Measurements from ENCODE around the gene UBL4A.

Gene UBL4A

DNA sequence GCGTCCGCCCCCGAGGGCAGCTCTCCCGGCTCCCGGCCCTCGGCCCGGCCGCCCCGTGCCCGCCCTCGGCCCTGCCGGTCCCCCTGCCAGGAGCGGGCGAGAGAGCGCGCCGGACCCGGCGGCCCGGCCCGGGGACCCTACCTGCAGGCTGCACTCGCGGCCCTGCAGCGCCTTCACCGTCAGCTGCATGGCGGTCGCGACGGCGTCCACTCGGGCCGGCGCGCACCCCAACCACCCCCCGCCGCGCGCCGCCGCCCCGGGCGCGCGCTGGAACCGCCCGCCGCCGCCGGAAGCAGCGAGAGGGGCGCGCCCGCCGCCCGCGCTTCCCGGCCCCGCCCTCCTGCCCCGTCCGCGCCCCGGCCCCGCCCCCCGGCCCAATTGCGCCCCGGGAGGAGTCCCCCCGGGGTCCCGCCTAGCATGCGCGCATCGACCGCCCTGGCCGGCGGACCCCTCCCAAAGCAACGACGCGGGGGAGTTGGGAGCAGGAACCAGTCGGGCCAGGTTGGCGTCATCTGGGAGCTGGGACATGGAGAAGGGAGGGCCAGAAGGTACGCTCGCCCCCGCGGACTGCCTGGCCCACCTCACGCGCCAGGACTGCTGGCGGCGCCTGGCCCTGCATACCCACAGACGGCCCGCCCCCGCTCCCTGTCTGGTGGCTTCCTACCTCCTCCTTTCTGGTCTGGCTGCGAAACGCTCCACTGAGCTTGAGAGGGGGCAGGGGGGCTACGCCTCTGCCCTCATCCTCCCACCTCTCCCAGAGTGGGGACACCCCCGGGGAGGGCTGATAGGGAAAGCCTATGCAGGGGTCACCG, at the start of gene UBL4A:
UBL4A (minus strand) TSS at position 220 of the 812 bp plus-strand sequence; CDS start at position 189, 31 bp downstream.
- DNase-seq (ENCODE audit: low spot score): peak; percentile 44

DNA sequence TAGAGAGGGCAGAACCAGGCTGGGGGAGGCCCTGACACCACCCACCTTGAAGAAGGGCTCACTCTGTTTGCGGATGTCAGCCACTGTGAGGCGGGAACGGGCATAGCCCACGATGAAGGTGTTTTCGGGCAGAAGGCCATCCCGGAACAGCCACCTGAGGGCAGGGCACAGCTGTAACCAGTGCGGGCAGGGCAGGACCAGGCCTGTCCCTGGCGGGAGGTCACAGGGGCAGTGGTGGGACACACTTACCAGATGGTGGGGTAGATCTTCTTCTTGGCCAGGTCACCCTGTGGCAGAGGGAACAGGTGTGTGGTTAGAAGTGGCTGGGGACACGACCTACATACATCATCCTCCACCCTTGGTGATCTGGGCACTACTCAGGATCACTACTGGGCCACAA, 49.5 kb upstream of the UBL4A start:
- no peak for DNase-seq (ENCODE audit: low spot score)

DNA sequence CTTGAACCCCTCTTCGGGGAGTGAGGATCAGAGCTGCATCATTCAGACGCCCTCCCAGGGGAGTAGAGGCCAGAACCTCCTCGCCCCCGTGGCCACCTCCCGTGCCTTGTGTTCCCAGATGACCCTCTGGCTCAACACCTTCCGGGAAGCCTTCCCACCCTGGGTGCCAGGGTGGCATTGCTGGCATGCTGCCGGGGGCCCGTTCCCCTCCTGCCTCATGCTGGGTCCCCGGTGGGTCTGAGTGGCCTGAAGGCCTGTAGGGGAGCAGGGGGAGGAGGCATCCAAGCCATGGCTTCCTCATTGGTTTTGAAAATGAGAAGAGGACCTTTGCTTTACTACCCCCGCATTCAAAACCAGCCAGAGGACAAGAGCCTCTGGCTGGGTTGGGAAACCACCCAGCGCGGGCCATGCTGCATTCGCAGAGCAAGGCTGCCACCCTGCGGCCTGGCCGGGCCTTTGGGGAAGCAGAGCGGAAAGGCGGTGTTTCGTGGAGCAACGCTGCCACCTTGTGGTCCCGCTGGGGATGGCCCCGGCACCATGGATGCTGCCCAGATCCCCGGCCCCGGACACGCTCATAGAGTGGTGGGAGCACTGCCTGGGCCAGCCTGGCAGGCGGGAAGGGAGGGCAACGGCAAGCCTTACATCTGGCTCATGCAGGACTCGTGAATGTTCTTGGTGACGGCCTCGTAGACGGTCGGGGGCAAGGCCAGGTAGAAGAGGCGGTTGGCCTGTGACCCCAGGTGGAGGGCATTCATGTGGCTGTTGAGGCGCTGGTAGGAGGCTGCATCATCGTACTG, 48.3 kb upstream of the UBL4A start:
- DNase-seq (ENCODE audit: low spot score): peak; percentile 76

DNA sequence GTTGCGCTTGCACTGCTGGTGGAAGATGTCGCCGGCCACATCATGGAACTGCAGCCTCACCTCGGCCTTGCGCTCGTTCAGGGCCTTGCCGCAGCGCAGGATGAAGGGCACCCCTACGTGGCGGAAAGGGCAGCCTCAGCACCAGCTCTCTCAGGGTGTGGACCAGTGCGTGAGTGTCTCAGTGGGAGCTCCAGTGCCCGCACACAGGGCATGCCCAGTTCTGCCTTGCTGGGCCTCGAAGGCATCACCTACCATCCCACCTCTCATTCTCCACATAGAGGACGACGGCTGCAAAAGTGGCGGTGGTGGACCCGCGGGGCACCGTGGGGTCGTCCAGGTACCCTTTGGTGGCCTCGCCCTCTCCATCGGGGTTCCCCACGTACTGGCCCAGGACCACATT, 46.3 kb upstream of the UBL4A start:
- DNase-seq (ENCODE audit: low spot score): no peak

DNA sequence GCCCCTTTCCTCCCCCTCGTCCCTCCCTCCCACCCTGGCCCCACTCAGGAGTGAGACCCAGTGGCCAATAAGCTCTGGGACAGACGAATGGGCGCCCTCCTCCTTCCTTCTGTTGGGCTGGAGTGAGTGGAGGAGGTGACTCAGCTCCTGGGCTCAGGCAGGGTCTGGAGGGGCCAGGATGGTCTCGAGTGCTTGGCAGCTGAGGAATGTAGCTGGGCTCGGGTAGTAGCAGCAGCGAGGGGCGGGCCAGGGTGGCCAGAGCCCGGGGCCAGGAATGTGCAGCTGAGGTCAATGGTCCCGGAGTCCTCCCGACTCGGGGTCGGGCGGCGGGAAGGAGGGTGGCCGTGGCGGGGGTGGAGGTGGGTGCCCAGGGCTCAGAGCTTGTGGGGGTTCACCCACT, 45.2 kb upstream of the UBL4A start:
- DNase-seq (ENCODE audit: low spot score): no peak

DNA sequence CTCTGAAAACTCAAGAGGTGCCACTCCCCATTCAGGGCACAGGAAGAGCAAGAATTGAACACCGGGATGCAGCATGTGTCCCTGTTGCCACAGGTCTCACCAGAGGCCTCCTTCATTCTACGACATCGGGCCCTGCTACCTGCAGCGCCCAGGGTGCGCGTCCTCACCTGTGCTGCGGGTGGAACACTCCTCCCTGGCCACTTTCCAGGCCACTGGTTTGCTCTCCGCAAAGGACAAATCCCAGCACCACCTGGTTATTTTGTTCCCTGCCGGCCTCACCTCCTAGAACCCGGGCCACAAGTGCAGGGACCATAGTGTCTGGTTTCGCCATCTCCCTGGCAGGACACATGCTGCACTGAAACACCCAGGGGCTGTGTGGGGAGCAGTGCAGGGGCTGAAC, 43.9 kb upstream of the UBL4A start:
- no peak for DNase-seq (ENCODE audit: low spot score)

DNA sequence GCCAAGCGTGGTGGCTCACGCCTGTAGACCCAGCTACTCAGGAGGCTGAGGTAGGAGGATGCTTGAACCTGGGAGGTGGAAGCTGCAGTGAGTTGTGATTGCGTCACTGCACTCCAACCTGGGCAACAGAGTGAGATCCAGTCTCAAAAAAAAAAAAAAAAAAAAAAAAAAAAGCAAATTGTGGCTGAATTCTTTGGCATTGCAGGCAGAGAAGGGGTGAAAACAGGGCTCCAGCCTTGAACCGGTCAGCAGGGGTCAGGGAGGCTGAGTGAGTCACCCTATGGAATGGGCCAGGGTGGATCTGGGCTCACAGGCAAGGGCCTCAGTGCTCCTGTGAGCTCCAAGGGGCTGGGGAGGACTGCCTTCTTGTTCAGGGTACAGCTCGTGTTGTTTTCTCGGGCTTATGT, 42.8 kb upstream of the UBL4A start:
- no peak for DNase-seq (ENCODE audit: low spot score)

DNA sequence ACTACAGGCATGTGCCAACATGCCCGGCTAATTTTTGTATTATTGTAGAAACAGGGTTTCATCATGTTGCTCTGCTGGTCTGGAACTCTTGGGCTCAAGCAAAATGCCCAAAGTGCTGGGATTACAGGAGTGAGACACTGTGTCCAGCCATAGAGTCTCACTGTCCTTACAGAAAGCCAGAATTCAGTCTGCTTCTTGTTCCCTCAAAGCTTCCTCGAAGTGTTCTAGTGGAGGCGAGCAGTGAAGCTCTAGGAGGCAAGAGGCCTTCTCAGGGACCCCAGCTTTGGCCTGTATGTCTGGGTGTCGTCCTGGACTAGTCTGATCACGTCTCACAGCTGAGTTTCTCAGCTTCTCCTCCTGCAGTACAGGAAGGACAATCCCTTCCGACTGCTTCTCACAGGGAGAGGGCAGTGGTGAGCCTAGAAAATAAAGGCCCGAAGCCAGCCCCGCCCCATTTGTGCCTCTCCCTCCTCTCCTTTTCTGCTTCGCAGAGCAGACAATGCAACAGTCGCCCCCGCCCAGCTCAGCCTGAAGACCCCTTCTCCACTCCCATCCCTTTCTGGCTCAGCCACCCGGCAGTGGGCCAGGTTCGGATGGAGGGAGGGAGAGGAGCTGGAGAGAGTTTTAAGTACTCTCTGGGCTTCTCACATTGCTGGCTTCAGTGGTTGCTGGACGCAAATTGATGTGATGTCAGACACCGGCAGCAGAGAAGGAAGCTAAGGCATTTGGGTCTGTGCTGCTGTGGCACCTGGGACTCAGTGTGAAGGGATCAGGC, 40.7 kb upstream of the UBL4A start:
- peak; percentile 66 for DNase-seq (ENCODE audit: low spot score)

DNA sequence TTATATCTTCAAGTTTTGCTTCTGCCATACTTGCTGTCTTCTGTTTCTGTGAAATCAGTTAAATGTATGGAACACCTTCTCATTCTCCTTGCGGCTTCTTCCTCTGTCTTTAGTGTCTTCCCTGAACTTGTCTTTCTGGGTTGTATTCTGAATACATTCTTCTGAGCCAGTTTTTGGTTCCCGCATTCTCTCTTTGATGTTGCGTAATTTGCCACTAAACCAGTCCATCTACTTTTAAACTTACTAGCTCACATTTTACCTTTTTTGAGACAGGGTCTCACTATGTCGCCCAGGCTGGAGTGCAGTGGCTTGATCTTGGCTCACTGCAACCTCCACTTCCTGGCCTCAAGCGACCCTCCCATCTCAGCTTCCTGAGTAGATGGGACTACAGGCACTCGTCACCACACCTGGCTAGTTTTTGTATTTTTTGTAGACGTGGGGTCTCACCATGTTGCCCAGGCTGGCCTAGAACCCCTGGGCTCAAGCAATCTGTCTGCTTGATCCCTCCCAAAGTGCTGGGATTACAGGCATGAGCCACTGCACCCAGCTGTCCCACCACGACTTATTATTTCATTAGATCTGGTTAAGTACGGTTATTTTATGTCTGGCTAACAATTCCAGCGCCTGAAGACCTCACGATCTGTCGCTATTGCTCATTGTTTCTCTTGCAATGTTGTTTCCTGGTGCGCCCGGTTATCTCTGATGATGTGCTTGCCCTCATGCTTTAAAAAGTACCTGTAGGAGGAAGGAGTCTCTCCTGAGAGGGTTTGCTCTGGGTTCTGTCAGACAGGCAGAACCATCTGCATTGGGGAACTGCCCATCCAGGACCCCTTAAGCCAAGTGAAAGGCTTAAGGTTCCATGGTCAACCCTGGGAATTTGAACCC, 39.4 kb upstream of the UBL4A start:
- DNase-seq (ENCODE audit: low spot score): no peak

DNA sequence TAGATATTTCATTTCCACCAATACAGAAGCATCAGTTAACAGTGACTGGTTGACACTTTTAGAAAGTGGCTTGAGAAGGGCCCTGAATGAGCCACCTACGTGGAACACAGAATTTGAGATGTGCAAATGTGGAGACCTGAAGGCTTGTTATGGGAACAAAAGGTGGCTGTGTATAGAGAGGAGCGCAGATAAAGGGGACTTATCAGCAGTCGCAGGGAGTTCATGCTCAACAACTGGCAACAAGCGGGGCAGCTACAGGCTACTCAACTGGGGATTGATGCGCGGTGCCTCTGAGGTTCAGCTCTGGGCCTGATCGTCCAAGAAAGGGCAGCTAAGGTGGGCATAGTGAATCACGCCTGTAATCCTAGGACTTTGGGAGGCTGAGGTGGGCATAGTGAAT, 33.0 kb upstream of the UBL4A start:
- DNase-seq (ENCODE audit: low spot score): no peak

DNA sequence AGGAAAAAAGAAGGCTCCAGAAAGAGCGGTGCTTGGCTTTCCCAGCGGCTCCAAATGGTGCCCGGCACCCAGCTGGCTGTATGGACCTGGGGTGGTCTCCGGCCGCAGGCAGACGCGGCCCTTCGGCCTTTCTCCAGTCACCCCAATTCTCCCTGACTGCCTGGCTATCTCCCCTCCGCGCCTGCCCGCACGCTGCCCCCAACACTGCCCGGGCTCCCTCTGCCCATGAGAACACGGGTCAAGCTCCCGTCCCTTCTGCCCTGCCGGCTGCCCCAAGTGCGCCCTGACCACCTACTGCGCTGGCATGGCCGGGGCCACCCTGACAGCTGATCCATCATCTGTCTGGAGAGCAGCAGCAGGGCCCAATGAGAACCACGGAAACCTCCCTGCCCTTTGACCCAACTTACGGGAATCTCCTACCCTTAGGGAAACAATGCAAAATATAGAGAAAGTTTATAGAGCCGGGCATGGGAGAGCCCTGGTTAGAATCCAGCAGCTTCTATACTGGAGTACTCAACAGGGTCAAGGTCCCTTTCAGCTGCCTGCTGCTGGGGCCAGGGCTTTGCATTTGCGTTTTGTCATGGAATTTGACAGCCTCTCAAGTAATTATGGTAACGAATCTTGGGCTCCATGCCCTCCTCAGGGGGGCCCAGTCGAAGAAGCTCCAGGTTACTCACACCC, 30.8 kb upstream of the UBL4A start:
- DNase-seq (ENCODE audit: low spot score): no peak

DNA sequence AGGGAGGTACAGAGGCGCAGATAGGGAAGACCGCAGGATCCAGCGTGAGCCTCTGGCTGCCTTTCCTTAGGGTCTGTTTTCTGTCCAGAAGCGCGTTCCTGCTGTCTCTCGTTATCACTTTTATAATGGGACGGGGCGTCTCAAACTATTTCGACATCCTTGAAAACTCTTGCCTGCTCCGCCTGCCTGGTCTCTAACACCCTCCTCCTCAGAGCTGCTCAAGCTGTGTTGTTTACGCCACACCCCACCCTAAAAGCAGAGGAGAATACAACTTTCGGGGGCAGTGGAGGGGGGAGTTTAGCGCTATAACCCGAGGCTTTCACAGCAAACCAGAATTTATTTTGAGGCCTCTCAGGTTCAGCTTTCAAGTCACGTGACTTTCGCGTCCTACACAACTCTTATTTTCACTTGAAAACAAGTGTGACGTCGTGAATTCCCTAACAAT, 30.3 kb upstream of the UBL4A start:
- peak; percentile 49 for DNase-seq (ENCODE audit: low spot score)

DNA sequence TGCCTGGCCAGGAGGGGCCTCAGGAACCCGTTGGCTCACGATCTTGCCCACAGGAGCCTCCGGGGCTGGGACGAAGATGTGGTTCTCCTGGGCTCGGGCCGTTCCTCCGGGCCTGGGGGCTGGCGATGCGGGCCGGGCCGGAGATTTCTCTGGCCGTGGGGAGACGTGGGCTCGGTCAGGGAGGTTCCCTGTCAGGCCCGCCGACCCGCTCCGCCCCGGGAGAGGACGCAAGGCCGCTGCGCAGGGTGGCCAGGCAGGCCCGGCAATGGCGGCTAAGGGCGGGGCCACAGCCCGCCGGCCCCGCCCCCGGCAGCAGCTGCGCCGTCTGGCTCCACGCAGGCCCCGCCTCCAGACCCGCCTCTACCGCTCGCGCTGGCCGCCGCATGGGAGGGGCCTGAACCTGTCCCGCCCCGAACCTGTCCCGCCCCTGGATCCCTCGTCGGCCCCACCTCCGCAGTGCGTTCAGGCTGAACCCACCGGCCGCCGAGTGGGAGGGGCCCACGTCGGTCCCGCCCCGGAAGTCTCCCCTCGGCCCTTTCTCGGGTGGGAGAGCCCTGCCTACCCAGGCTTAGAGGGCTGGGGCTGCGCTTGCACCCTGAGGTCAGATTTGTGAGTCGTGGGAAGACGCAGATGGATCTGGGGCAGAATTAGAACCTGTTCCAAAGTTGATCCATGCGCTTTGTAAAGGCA, 29.7 kb upstream of the UBL4A start, which contains the start of gene FAM3A:
FAM3A (minus strand) TSS at position 267 of the 690 bp plus-strand sequence. CDS start 460 bp downstream, outside the sequence.
- peak; percentile 93 for DNase-seq (ENCODE audit: low spot score)

DNA sequence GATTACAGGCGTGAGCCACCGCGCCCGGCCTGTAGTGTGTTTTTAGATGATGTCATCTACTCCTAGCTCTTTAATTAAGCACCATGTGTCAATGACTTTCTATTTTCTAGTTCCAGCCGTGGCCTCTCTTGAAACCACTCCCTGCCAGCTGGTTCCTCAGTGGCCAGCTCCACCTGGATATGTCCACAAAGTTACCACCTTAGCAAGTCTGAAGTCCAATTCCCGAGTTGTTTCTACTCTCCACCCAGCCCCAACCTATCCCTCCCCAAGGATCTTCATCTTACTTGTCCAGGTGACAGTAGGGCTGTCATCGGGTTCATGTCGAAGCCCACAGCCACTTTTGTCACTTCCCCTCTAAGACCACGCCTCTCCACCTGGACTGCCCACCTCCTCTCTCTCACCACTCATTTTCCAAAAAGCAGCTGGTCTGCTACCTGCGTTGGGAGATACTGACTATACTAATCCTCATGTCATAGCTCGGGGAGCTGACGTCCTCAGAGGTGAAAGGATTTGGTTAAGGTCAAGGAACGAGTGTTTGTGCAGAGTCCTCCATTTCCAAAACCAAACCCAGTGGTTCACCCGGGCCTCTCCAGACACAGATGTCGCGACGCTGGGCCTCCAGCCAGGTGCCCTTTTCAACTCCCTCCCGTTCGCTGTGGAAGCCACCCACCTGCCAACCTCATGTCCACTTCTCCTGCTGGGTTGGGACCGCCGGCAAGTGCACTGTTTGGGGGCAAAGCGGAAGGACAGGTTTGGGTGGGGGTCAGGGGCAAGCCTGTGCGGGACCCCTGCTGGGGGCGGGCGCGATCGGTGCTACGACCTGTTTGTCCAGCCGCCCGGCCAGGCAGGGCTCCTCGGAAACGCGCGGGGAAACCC, 28.9 kb upstream of the UBL4A start:
- no peak for DNase-seq (ENCODE audit: low spot score)

DNA sequence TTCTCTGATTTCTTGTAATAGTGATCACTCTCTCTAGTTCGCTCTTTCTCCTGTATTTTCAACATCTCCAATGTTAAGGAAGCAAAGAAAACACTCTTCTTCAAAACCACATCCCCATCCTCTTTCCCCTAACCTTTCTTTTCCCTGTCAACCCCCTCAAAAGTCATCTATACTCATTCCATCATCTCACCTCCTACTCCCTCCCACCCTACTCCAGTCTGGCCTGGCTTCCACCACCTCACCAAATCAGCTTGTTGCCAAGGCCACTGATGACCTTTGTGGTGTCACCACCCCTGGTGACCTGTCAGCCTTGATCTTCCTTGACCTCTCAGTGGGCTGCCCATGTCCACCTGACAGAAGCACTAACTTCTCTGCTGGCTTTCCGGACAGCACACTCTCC, 27.3 kb upstream of the UBL4A start:
- DNase-seq (ENCODE audit: low spot score): no peak

DNA sequence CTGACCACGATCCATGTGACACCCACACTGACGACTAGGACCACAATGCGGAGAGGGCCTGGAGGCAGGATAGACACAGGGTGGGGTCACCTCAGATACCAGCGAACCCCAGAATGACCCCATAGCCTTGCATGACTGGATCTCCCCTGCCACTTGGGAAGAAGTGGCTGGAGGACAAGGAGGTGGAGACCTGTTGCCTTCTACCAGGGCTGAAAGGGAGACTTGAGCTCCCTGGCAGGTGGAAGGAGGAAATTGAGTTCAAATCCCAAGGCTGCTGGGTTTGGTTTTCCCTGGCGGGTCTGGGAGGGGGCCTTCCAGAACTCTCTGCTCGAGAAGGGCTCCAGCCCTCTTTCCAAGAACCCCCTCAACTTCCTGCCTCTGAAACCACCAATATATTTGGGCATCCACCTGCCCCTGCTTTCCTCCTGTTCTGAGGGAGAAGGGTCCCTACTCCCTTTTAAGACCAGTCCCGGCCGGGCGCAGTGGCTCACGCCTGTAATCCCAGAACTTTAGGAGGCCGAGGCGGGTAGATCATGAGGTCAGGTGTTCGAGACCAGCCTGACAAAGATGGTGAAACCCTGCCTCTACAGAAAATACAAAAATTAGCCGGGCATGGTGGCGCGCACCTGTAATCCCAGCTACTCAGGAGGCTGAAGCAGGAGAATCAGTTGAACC, 26.6 kb upstream of the UBL4A start:
- DNase-seq (ENCODE audit: low spot score): no peak

DNA sequence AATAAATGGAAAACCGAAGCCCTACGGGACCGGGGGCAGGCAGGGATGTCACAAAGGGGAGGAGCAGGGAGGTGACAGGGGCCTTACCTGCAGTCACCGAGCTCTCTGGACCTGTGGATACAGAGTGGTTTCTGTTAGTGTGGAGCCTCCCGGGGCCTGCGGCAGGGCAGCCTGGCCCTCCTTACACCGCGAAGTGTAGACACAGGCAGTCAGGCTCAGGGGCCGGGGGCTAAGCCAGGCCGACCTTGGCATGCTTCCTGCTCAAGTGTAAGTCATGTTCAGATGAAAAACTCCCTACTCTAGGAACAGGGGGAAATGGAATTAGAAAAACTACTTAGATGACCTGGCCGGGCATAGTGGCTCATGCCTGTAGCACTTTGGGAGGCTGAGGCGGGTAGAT, 25.3 kb upstream of the UBL4A start:
- DNase-seq (ENCODE audit: low spot score): no peak

DNA sequence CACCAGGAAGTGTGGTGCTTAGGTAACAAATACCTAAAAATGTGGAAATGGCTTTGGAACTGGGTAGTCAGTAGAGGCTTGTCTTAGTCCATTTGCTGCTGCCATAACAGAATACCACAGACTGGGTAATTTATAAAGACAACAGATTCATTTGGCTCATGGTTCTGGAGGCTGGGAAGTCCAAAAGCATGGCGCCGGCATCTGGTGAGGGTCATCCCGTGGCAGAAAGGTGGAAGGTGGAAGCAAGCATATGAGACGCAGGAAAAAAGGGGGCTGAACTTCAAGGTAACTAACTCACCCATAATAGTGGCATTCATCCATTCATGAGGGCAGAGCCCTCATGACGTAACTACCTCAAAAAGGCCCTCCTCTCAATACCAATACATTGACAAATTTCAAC, 23.0 kb upstream of the UBL4A start:
- DNase-seq (ENCODE audit: low spot score): no peak

DNA sequence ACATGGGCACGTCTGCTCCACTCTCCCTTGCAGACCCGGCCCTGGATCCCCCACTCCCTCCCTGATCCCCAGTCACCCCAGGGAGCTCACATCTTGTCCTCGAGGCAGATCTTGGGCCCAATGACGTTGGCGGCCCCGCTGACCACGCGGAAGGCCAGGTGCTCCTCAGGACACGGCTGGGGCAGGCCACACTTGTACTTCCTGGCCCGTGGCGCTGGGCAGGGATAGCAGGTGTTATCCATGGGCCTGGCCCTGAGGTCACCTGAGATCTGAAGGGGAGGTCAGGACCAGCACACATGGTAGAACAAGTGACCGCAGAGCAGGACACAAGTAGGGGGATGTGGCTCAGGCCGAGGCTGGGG, 21.9 kb upstream of the UBL4A start:
- no peak for DNase-seq (ENCODE audit: low spot score)

Data from putamen (tissue), 1 donor.